Measurements from ENCODE around the gene TMEM256.

TMEM256 gene

GRCh38 chr17:7443499-7444485 is 39.9 kb upstream of the TMEM256 start:
- no peak for TF ChIP-seq CTCF (conservative IDR thresholded peaks at IDR 0.05; ENCODE audit: low read depth, low read length)
- no peaks in the 10 kb centered on the region for H4K20me1 ChIP-seq (ENCODE audit: insufficient read depth)
- no peak overlapping the region for H3K27ac ChIP-seq
- H3K4me1 ChIP-seq (ENCODE audit: low read depth, poor library complexity, severe bottlenecking), result no peaks in the 10 kb centered on the region
- no peaks in the 10 kb centered on the region; the same call in 1 of the 2 replicates for H3K27me3 ChIP-seq (ENCODE audit: insufficient read depth, low read depth)
- no peak overlapping the region for H3K9ac ChIP-seq
- no peaks in the 10 kb centered on the region for H3K79me2 ChIP-seq (ENCODE audit: insufficient read depth, low read depth)
- H3K36me3 ChIP-seq (ENCODE audit: insufficient read depth), result no peaks in the 10 kb centered on the region
- no peak overlapping the region for H3K4me3 ChIP-seq (IDR thresholded peaks at IDR 0.05; ENCODE audit: insufficient read depth, low read depth, low read length)
- no peak overlapping the region for H2AFZ ChIP-seq (ENCODE audit: low read depth)
- H3K4me2 ChIP-seq, result no peak overlapping the region

GRCh38 chr17:7442142-7442541 is 38.2 kb upstream of the TMEM256 start:
- H3K36me3 ChIP-seq (ENCODE audit: insufficient read depth), result no peaks in the 10 kb centered on the region
- H3K4me1 ChIP-seq (ENCODE audit: low read depth, poor library complexity, severe bottlenecking), result no peaks in the 10 kb centered on the region
- no peaks in the 10 kb centered on the region for H4K20me1 ChIP-seq (ENCODE audit: insufficient read depth)
- H3K4me3 ChIP-seq (IDR thresholded peaks at IDR 0.05; ENCODE audit: insufficient read depth, low read depth, low read length), result no peak overlapping the region
- no peak overlapping the region for H2AFZ ChIP-seq (ENCODE audit: low read depth)
- no peaks in the 10 kb centered on the region; the same call in 1 of the 2 replicates for H3K27me3 ChIP-seq (ENCODE audit: insufficient read depth, low read depth)
- no peaks in the 10 kb centered on the region for H3K79me2 ChIP-seq (ENCODE audit: insufficient read depth, low read depth)
- no peak overlapping the region for H3K27ac ChIP-seq
- no peak for TF ChIP-seq CTCF (conservative IDR thresholded peaks at IDR 0.05; ENCODE audit: low read depth, low read length)
- H3K4me2 ChIP-seq, result no peak overlapping the region
- no peak overlapping the region for H3K9ac ChIP-seq

- no peak for TF ChIP-seq CTCF (conservative IDR thresholded peaks at IDR 0.05; ENCODE audit: low read depth, low read length)
- Histone ChIP-seq H2AFZ (ENCODE audit: low read depth) (no peak overlapping the region), H3K4me1 (ENCODE audit: low read depth, poor library complexity, severe bottlenecking) (no peaks in the 10 kb centered on the region), H3K4me2 (no peak overlapping the region), H3K27ac (no peak overlapping the region), H3K79me2 (ENCODE audit: insufficient read depth, low read depth) (no peaks in the 10 kb centered on the region), H3K9ac (no peak overlapping the region), H3K27me3 (ENCODE audit: insufficient read depth, low read depth) (no peaks in the 10 kb centered on the region), H3K4me3 (IDR thresholded peaks at IDR 0.05; ENCODE audit: insufficient read depth, low read depth, low read length) (no peak overlapping the region), H4K20me1 (ENCODE audit: insufficient read depth) (no peaks in the 10 kb centered on the region), H3K36me3 (ENCODE audit: insufficient read depth) (no peaks in the 10 kb centered on the region)
These were observed 37.4 kb upstream of the TMEM256 start for GRCh38 chr17:7441266-7441665.

GRCh38 chr17:7440834-7441195 is 36.9 kb upstream of the TMEM256 start:
- no peak overlapping the region for H3K27ac ChIP-seq
- H3K36me3 ChIP-seq (ENCODE audit: insufficient read depth), result no peaks in the 10 kb centered on the region
- no peaks in the 10 kb centered on the region for H3K79me2 ChIP-seq (ENCODE audit: insufficient read depth, low read depth)
- no peaks in the 10 kb centered on the region for H3K27me3 ChIP-seq (ENCODE audit: insufficient read depth, low read depth)
- TF ChIP-seq CTCF (conservative IDR thresholded peaks at IDR 0.05; ENCODE audit: low read depth, low read length), result no peak
- H3K4me2 ChIP-seq, result no peak overlapping the region
- H3K4me3 ChIP-seq (IDR thresholded peaks at IDR 0.05; ENCODE audit: insufficient read depth, low read depth, low read length), result no peak overlapping the region
- H4K20me1 ChIP-seq (ENCODE audit: insufficient read depth), result no peaks in the 10 kb centered on the region
- H2AFZ ChIP-seq (ENCODE audit: low read depth), result no peak overlapping the region
- no peaks in the 10 kb centered on the region for H3K4me1 ChIP-seq (ENCODE audit: low read depth, poor library complexity, severe bottlenecking)
- no peak overlapping the region for H3K9ac ChIP-seq

All from KMS-11 (cell line).